Measurements from ENCODE around the gene EIF4E1B.

EIF4E1B gene

DNA sequence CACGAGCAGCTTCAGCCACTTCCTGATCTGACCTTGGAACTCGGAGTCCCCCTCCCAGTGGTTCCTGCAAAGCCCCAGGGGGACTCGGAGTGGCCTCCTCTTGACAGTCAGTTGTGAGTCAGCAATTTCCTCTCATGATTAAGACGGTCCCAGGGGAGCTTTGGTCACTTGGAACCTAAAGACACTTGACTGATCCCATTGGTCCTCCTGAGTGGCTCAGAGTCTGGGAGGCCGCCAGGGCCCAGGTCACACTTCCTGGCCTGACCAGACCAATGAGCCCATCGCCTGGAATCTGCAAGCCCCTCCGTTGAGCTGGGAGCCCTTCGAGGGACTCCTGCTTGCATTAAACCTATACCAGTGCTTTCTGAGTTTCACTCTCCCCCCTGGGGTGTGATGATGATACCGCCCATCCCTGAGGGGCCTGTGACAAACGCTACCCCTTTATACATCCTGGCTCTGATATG is 45.9 kb downstream of the EIF4E1B start:
- DNase-seq (ENCODE audit: low spot score) = peak; percentile 69
- TF ChIP-seq, protein P1, sequence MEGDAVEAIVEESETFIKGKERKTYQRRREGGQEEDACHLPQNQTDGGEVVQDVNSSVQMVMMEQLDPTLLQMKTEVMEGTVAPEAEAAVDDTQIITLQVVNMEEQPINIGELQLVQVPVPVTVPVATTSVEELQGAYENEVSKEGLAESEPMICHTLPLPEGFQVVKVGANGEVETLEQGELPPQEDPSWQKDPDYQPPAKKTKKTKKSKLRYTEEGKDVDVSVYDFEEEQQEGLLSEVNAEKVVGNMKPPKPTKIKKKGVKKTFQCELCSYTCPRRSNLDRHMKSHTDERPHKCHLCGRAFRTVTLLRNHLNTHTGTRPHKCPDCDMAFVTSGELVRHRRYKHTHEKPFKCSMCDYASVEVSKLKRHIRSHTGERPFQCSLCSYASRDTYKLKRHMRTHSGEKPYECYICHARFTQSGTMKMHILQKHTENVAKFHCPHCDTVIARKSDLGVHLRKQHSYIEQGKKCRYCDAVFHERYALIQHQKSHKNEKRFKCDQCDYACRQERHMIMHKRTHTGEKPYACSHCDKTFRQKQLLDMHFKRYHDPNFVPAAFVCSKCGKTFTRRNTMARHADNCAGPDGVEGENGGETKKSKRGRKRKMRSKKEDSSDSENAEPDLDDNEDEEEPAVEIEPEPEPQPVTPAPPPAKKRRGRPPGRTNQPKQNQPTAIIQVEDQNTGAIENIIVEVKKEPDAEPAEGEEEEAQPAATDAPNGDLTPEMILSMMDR (IDR thresholded peaks at IDR 0.05; ENCODE audit: extremely low read depth, missing control alignments) = no peak

DNA sequence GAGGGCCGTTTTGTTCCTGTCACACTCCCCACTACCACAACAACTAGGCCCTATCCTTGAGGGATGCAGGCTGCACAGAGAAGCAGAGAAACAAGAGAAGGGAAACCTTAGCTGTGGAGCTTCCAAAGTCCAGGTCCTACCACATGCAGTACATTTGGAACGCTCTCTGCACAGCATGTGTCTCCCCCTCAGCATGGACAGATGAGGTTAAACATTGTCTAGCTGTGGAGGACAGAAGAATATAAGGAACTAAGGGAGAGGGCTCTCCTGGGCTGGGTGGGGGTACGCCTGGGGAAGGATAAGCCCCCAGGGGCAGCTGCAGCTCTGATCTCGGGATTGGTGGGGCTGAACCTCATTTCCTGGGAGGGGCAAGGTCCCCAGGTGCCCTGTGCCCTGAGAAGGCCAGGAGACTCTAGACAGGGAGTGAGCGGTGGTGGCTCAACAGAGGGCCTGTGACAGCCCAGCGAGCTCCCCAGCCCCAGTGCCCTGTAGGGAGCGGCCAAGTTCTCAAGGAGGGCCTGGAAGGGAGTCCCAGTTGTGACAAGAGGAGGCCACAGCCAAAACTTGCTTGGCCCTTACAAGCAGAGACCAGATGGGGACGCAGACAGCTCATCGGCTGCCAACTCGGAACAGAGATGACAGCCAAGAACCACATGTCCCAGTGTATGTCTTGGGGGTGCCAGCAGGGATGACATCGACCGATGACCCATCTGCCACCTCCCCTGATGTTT is 46.9 kb downstream of the EIF4E1B start:
- DNase-seq (ENCODE audit: low spot score) = no peak
- TF ChIP-seq, protein P1 (IDR thresholded peaks at IDR 0.05; ENCODE audit: extremely low read depth, missing control alignments) = no peak

DNA sequence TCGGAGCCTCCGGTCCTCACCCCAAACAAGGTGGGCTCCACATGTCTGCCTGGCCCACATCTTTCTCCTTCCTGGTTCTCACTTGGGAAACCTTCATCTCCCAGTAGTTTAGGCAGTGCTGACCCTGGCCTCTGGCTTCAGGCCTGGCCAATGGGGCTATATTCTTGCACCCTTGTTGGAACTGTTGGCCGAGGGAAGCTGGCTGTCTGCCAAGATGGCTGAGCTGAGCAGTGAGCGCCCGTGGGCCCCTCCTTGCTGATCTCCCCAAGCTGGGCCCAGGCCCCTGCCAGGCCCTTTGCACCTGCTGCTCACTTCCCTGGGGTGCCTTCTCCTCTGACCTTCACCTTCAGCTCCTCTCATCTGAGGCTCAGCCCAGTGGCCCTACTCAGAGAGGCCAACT is 48.1 kb downstream of the EIF4E1B start:
- TF ChIP-seq, protein P1 (IDR thresholded peaks at IDR 0.05; ENCODE audit: extremely low read depth, missing control alignments) = no peak
- DNase-seq (ENCODE audit: low spot score) = no peak

DNA sequence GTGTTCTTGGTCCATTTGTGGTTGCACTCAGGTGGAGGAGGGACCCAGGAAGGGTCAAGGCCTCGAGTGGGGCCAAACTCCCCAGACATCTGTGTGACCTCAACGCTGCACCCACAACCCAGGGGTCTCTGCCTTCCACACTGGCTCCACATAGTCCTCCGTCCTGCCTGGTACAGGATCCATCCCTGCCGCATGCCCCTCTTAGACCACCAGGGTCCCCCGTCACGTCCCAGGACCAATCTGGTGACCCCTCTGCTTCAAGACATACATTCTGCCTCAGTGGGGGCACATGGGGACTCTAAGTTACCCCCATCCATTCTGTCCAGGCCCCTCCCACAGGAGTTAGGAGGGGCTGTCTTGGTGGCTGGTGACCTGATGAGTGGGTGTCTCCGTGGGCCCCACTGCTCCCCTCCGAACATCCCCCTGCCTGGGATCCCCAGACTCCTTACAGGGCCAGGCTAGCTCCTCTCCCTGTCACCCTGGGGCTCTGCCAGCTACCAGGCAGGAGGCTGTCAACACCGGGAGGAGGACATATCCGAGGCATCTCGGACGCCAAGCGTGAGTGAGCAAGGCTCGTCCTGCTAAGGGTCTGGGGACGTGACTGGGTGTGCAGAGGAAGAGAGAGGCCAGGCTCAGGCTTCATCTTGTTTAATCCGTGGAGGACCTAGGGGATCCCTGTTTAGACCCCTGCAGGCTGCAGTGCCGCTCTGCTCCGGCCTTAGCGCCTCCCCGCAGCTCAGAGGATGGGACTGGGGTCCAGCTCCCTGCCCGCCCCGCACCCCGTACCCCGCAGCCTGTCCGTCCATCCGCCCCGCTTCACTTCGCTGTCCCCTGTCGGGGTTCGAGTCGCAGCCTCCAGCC is 49.1 kb downstream of the EIF4E1B start:
- DNase-seq (ENCODE audit: low spot score) = no peak

DNA sequence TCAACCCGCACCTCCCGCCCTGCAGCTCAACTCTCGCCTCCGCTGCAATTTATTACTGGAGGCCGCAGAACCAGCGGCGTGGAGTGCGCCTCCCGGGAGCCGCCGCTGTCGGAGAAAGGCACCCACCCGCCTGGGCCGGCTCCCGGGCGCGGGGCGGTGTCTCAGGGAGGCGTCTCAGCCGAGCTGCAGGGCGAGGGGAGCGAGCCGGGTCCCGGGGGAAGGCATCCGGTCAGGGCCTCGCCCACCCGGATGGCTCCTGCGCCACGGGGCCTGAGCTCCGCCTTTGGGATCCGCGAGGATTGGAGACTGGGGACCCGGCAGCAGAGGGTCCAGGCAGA is 49.7 kb downstream of the EIF4E1B start:
- TF ChIP-seq, protein P1 (IDR thresholded peaks at IDR 0.05; ENCODE audit: extremely low read depth, missing control alignments) = no peak
- no peak for DNase-seq (ENCODE audit: low spot score)

More for the DNA sequence above, 49.1 kb downstream of the EIF4E1B start:
- TF ChIP-seq, protein P1 (IDR thresholded peaks at IDR 0.05; ENCODE audit: extremely low read depth, missing control alignments) = no peak

DNA sequence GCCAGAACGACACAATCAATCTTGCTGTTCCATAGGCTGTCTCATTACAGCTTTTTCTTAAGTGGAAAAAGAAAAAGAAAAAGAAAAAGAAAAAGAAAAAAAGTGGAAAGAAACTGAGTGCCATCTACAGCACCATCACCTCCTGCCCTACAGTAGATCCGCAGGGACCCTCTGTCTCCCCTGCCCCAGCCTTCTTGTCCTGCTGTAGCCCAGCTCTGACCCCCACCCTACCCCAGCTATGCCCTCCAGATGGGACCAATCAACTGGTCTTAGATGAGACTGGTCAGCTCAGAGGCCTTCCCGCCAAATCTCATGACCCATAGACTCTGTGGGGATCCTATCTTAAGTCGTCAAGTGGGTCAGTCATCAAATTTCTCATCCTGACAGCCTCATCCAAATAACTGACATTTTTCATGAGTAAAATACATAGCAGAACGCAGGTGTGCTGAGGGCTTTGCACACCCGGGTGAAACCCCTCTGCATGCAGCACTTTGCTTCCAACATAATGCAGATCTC is 51.6 kb downstream of the EIF4E1B start:
- TF ChIP-seq, protein P1 (IDR thresholded peaks at IDR 0.05; ENCODE audit: extremely low read depth, missing control alignments) = no peak
- DNase-seq (ENCODE audit: low spot score) = no peak

DNA sequence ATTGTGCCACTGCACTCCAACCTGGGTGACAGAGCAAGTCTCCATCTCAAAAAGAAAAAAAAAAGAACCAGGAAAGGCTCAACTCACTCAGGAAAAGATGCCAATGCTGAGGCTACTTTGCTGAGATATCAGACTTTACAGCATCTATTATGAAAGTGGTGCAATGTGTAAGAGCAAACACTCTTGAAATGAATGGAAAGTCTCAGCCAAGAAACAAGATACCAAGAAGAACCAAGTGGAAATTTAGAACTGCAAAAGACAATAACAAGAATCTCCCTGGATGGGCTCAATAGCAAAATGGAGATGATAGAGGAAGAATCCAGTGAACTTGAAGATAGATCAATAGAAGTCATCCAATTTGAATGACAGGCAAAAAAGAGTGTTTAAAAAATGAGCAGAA is 54.5 kb downstream of the EIF4E1B start:
- DNase-seq (ENCODE audit: low spot score) = no peak
- TF ChIP-seq, protein P1 (IDR thresholded peaks at IDR 0.05; ENCODE audit: extremely low read depth, missing control alignments) = no peak

All from GM20000 (cell line).